ENCODE measurements around the gene SPOCK1.

Gene SPOCK1

GRCh38 chr5:137403869-137404268, 95.3 kb downstream of the SPOCK1 start:
- DNase-seq (ENCODE audit: low read depth, low spot score) = no peak
- H3K27ac ChIP-seq = no peak overlapping the region
- no peak overlapping the region for H3K4me3 ChIP-seq
- no peaks in the 10 kb centered on the region for H3K9me3 ChIP-seq (ENCODE audit: low read depth, low read length)
- TF ChIP-seq POLR2AphosphoS5 (IDR thresholded peaks at IDR 0.05; ENCODE audit: borderline replicate concordance, low read depth, low read length) (no peak), FOXP2 (optimal IDR thresholded peaks at IDR 0.05; ENCODE audit: control extremely low read depth, extremely low read length, insufficient read depth) (no peak), EZH2 (IDR thresholded peaks at IDR 0.05) (no peak)
- H3K9ac ChIP-seq (ENCODE audit: insufficient read length) = no peak overlapping the region
- no peaks in the 10 kb centered on the region for H3K36me3 ChIP-seq (ENCODE audit: insufficient read depth, low read length)

GRCh38 chr5:137402436-137403187, 96.5 kb downstream of the SPOCK1 start:
- no peaks in the 10 kb centered on the region for H3K9me3 ChIP-seq (ENCODE audit: low read depth, low read length)
- H3K27ac ChIP-seq = no peak overlapping the region
- DNase-seq (ENCODE audit: low read depth, low spot score) = no peak
- H3K36me3 ChIP-seq (ENCODE audit: insufficient read depth, low read length) = no peaks in the 10 kb centered on the region
- TF ChIP-seq FOXP2 (optimal IDR thresholded peaks at IDR 0.05; ENCODE audit: control extremely low read depth, extremely low read length, insufficient read depth) (no peak), POLR2AphosphoS5 (IDR thresholded peaks at IDR 0.05; ENCODE audit: borderline replicate concordance, low read depth, low read length) (no peak), EZH2 (IDR thresholded peaks at IDR 0.05) (no peak)
- no peak overlapping the region for H3K9ac ChIP-seq (ENCODE audit: insufficient read length)
- no peak overlapping the region for H3K4me3 ChIP-seq

- TF ChIP-seq EZH2 (IDR thresholded peaks at IDR 0.05) = no peak
- TF ChIP-seq POLR2AphosphoS5 (IDR thresholded peaks at IDR 0.05; ENCODE audit: borderline replicate concordance, low read depth, low read length) = no peak
- Histone ChIP-seq H3K36me3 (ENCODE audit: insufficient read depth, low read length) (no peaks in the 10 kb centered on the region), H3K4me3 (no peak overlapping the region), H3K9me3 (ENCODE audit: low read depth, low read length) (no peaks in the 10 kb centered on the region), H3K9ac (ENCODE audit: insufficient read length) (no peak overlapping the region), H3K27ac (no peak overlapping the region)
- no peak for DNase-seq (ENCODE audit: low read depth, low spot score)
Measured at GRCh38 chr5:137401946-137402345, 97.2 kb downstream of the SPOCK1 start.

DNA sequence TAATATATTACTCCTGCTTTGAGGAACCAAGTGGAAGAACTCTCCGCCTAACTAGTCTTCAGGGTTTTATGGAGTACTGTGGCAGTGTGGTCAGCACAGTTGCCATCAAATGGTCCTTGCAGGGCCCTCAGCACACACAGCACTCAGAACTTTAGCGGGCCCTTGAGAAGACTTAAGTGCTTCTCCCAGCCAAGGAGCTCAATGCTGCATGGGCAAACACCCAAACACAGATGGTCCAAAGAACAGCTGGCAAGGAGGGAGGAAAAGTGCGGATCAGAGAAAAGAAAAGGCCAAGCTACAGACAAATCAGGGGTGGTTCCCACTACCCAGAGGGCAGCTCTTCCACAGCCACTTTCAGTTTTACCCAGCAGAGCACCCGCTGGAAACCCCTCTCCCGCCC, 98.6 kb downstream of the SPOCK1 start:
- no peak overlapping the region for H3K4me3 ChIP-seq
- H3K36me3 ChIP-seq (ENCODE audit: insufficient read depth, low read length) = no peaks in the 10 kb centered on the region
- H3K9me3 ChIP-seq (ENCODE audit: low read depth, low read length) = no peaks in the 10 kb centered on the region
- no peak overlapping the region for H3K9ac ChIP-seq (ENCODE audit: insufficient read length)
- TF ChIP-seq EZH2 (IDR thresholded peaks at IDR 0.05) (no peak), POLR2AphosphoS5 (IDR thresholded peaks at IDR 0.05; ENCODE audit: borderline replicate concordance, low read depth, low read length) (no peak), FOXP2 (optimal IDR thresholded peaks at IDR 0.05; ENCODE audit: control extremely low read depth, extremely low read length, insufficient read depth) (no peak)
- DNase-seq (ENCODE audit: low read depth, low spot score) = no peak
- no peak overlapping the region for H3K27ac ChIP-seq

DNA sequence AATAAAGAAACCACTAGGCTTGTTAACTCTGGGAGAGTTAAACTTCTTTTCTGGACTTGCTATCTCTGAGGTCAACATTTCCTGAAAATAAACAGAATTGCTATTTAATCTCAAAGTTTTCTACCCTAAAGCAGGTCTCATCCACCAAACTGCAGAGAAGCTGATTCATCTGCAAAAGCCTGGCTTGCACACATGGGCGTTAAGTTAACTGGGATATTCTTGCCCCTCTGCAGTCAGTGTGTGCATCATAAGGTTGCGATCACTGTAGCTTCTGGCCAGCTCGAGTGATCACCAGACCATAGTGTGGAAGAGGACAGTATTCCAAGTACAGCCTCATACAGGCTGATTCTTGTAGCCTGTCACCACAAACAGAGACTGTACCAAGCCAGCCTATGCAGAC, 99.2 kb downstream of the SPOCK1 start:
- no peak for DNase-seq (ENCODE audit: low read depth, low spot score)
- TF ChIP-seq EZH2 (IDR thresholded peaks at IDR 0.05) (no peak), POLR2AphosphoS5 (IDR thresholded peaks at IDR 0.05; ENCODE audit: borderline replicate concordance, low read depth, low read length) (no peak), FOXP2 (optimal IDR thresholded peaks at IDR 0.05; ENCODE audit: control extremely low read depth, extremely low read length, insufficient read depth) (no peak)
- H3K36me3 ChIP-seq (ENCODE audit: insufficient read depth, low read length) = no peaks in the 10 kb centered on the region
- no peak overlapping the region for H3K27ac ChIP-seq
- H3K9me3 ChIP-seq (ENCODE audit: low read depth, low read length) = no peaks in the 10 kb centered on the region
- H3K4me3 ChIP-seq = no peak overlapping the region
- H3K9ac ChIP-seq (ENCODE audit: insufficient read length) = no peak overlapping the region

- Histone ChIP-seq H3K4me3 (no peak overlapping the region), H3K9ac (ENCODE audit: insufficient read length) (no peak overlapping the region), H3K9me3 (ENCODE audit: low read depth, low read length) (no peaks in the 10 kb centered on the region), H3K36me3 (ENCODE audit: insufficient read depth, low read length) (no peaks in the 10 kb centered on the region), H3K27ac (no peak overlapping the region)
- no peak for DNase-seq (ENCODE audit: low read depth, low spot score)
- TF ChIP-seq FOXP2 (optimal IDR thresholded peaks at IDR 0.05; ENCODE audit: control extremely low read depth, extremely low read length, insufficient read depth) = no peak
- no peak for TF ChIP-seq EZH2 (IDR thresholded peaks at IDR 0.05)
- no peak for TF ChIP-seq POLR2AphosphoS5 (IDR thresholded peaks at IDR 0.05; ENCODE audit: borderline replicate concordance, low read depth, low read length)
Measured at GRCh38 chr5:137398751-137399150, 100.4 kb downstream of the SPOCK1 start.

DNA sequence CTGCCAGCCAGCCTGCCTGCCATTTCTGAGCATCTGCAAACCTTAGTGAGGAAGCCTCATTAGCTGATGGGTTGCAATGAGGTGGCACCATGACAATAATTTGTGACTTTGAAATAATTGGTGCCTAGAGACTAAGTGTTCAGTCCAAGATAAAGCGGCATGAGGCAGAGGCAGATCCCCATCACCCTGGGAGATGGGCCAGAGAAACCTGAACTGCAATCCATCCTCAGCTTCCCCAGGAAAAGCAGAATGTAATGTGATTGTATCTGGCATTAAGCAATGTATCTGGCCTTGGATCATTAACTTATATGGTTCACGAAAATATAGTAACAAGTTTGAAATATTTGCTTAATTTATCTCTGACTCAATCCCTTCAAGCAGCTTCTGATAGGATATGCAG, 101.0 kb downstream of the SPOCK1 start:
- Histone ChIP-seq H3K4me3 (no peak overlapping the region), H3K9me3 (ENCODE audit: low read depth, low read length) (no peaks in the 10 kb centered on the region), H3K9ac (ENCODE audit: insufficient read length) (no peak overlapping the region), H3K27ac (no peak overlapping the region), H3K36me3 (ENCODE audit: insufficient read depth, low read length) (no peaks in the 10 kb centered on the region)
- no peak for TF ChIP-seq FOXP2 (optimal IDR thresholded peaks at IDR 0.05; ENCODE audit: control extremely low read depth, extremely low read length, insufficient read depth)
- TF ChIP-seq EZH2 (IDR thresholded peaks at IDR 0.05) = no peak
- no peak for TF ChIP-seq POLR2AphosphoS5 (IDR thresholded peaks at IDR 0.05; ENCODE audit: borderline replicate concordance, low read depth, low read length)
- no peak for DNase-seq (ENCODE audit: low read depth, low spot score)

GRCh38 chr5:137395011-137395755, 103.9 kb downstream of the SPOCK1 start:
- Histone ChIP-seq H3K9me3 (ENCODE audit: low read depth, low read length) (no peaks in the 10 kb centered on the region), H3K27ac (no peak overlapping the region), H3K4me3 (no peak overlapping the region), H3K36me3 (ENCODE audit: insufficient read depth, low read length) (no peaks in the 10 kb centered on the region), H3K9ac (ENCODE audit: insufficient read length) (no peak overlapping the region)
- no peak for DNase-seq (ENCODE audit: low read depth, low spot score)
- no peak for TF ChIP-seq POLR2AphosphoS5 (IDR thresholded peaks at IDR 0.05; ENCODE audit: borderline replicate concordance, low read depth, low read length)
- no peak for TF ChIP-seq FOXP2 (optimal IDR thresholded peaks at IDR 0.05; ENCODE audit: control extremely low read depth, extremely low read length, insufficient read depth)
- TF ChIP-seq EZH2 (IDR thresholded peaks at IDR 0.05) = no peak

Measured in SK-N-MC (cell line).